ENCODE results near the gene ZNF362.

Gene ZNF362

GRCh38 chr1:33255347-33256220, 708 bp upstream of the ZNF362 start (continued):
- TF ChIP-seq ZNF114 (tag by site-specific recombination; IDR thresholded peaks at IDR 0.05) (no peak), ZBTB48 (tag by site-specific recombination; IDR thresholded peaks at IDR 0.05) (peak; percentile 64; the same call in 1 of the 2 replicates), ZNF223 (tag by site-specific recombination; IDR thresholded peaks at IDR 0.05) (peak; percentile 66; the same call in 1 of the 2 replicates), ZNF560 (tag by site-specific recombination; IDR thresholded peaks at IDR 0.05; ENCODE audit: borderline replicate concordance) (no peak), ZNF362 (tag by site-specific recombination; IDR thresholded peaks at IDR 0.05) (no peak), ZNF501 (tag by site-specific recombination; IDR thresholded peaks at IDR 0.05) (no peak), ZNF76 (tag by site-specific recombination; IDR thresholded peaks at IDR 0.05; ENCODE audit: borderline replicate concordance, low read depth) (no peak), SP2 (tag by site-specific recombination; IDR thresholded peaks at IDR 0.05) (peak; percentile 52), ZEB2 (tag by site-specific recombination; IDR thresholded peaks at IDR 0.05) (no peak), PBX3 (CRISPR knock-in tag; IDR thresholded peaks at IDR 0.05) (no peak), ZNF488 (tag by site-specific recombination; IDR thresholded peaks at IDR 0.05) (no peak), ZNF785 (tag by site-specific recombination; IDR thresholded peaks at IDR 0.05) (no peak), ZNF148 (tag by site-specific recombination; IDR thresholded peaks at IDR 0.05; ENCODE audit: borderline replicate concordance) (no peak), BCL11B (tag by site-specific recombination; IDR thresholded peaks at IDR 0.05; ENCODE audit: low read depth) (no peak), ZNF10 (tag by site-specific recombination; IDR thresholded peaks at IDR 0.05) (peak; percentile 93), ZBTB20 (tag by site-specific recombination; IDR thresholded peaks at IDR 0.05) (peak; percentile 81), ZFP69B (tag by site-specific recombination; IDR thresholded peaks at IDR 0.05) (no peak), ZSCAN18 (tag by site-specific recombination; IDR thresholded peaks at IDR 0.05) (no peak), ZNF621 (tag by site-specific recombination; IDR thresholded peaks at IDR 0.05) (no peak), OVOL3 (tag by site-specific recombination; IDR thresholded peaks at IDR 0.05) (no peak), ZNF26 (tag by site-specific recombination; IDR thresholded peaks at IDR 0.05) (no peak), CTCF (tag by site-specific recombination; IDR thresholded peaks at IDR 0.05) (no peak), ZNF747 (tag by site-specific recombination; IDR thresholded peaks at IDR 0.05) (no peak), ZNF266 (tag by site-specific recombination; IDR thresholded peaks at IDR 0.05; ENCODE audit: low read depth) (no peak), ELK4 (IDR thresholded peaks at IDR 0.05; ENCODE audit: borderline replicate concordance, low read depth, low read length) (no peak), ZNF624 (tag by site-specific recombination; IDR thresholded peaks at IDR 0.05) (no peak)

Measured in HEK293 (cell line).